Vagina (tissue), 2 donors: ENCODE data around the gene SMARCD1.

Source experiments
- POLR2AphosphoS5 ChIP-seq, 2 donors: sonication (generic); formaldehyde crosslinking; IDR thresholded peaks; one replicate each; pipeline ENCODE4 v1.9.0; 2017; ENCODE audit warnings: antibody characterized with exemption in 2 of 2, mild to moderate bottlenecking in 2 of 2, low read depth in 1 of 2; ENCODE audit not compliant: insufficient read depth in 1 of 2
- TF ChIP-seq, protein P1 (sequence below), 3 experiments: fragments of 450-650 bp in 2 of 3; fragments of 200-600 bp in 1 of 3; sonication (generic) in 1 of 3; IDR thresholded peaks; one replicate each; pipeline ENCODE4 v1.5.1; 2017 to 2019; ENCODE audit warnings: antibody characterized with exemption in 3 of 3, mild to moderate bottlenecking in 2 of 3, moderate library complexity in 2 of 3

GRCh38 chr12:50100561-50100960, 15.4 kb downstream of the SMARCD1 start:
- TF ChIP-seq, protein P1, sequence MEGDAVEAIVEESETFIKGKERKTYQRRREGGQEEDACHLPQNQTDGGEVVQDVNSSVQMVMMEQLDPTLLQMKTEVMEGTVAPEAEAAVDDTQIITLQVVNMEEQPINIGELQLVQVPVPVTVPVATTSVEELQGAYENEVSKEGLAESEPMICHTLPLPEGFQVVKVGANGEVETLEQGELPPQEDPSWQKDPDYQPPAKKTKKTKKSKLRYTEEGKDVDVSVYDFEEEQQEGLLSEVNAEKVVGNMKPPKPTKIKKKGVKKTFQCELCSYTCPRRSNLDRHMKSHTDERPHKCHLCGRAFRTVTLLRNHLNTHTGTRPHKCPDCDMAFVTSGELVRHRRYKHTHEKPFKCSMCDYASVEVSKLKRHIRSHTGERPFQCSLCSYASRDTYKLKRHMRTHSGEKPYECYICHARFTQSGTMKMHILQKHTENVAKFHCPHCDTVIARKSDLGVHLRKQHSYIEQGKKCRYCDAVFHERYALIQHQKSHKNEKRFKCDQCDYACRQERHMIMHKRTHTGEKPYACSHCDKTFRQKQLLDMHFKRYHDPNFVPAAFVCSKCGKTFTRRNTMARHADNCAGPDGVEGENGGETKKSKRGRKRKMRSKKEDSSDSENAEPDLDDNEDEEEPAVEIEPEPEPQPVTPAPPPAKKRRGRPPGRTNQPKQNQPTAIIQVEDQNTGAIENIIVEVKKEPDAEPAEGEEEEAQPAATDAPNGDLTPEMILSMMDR (IDR thresholded peaks at IDR 0.05): no peak
- no peak for TF ChIP-seq POLR2AphosphoS5 (IDR thresholded peaks at IDR 0.05; ENCODE audit: insufficient read depth in 1 of 2, low read depth in 1 of 2)
